Measurements from ENCODE around the gene SMCP. TPM values are rescaled to one million over a fixed set of nuclear protein-coding genes. Genes with fewer than 3 reads are reported as not detected.

Gene SMCP
- total RNA-seq, 2 experiments from 2014 or later, result not detected

DNA sequence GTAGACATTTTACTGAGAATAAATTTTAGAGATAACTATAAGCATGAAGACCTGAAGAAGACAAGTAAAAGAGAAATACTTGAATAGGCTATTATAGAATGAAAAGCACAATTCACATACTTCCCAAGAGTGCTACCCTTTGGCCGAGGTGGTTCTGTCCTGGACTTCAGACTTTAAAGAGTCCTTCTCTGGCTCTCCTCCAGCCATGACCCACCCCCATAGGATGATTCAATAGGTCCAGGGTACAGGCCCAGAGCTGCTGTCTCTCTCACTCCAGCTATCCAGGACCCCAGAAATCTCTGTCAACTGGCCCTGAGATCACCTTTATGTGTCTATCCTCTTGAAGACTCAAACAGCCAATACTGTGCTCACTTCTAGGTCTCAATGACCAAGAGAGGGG lies 1.3 kb upstream of the SMCP start:
- TF ChIP-seq, protein P1, sequence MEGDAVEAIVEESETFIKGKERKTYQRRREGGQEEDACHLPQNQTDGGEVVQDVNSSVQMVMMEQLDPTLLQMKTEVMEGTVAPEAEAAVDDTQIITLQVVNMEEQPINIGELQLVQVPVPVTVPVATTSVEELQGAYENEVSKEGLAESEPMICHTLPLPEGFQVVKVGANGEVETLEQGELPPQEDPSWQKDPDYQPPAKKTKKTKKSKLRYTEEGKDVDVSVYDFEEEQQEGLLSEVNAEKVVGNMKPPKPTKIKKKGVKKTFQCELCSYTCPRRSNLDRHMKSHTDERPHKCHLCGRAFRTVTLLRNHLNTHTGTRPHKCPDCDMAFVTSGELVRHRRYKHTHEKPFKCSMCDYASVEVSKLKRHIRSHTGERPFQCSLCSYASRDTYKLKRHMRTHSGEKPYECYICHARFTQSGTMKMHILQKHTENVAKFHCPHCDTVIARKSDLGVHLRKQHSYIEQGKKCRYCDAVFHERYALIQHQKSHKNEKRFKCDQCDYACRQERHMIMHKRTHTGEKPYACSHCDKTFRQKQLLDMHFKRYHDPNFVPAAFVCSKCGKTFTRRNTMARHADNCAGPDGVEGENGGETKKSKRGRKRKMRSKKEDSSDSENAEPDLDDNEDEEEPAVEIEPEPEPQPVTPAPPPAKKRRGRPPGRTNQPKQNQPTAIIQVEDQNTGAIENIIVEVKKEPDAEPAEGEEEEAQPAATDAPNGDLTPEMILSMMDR (IDR thresholded peaks at IDR 0.05), result no peak
- H3K27ac Mint-ChIP-seq, result no peak overlapping the region
- CTCF ChIA-PET, result no interaction called here
- intact Hi-C loops (cut with micrococcal nuclease), result loop anchor here (10.0 kb wide), 1 partner anchor 348 kb away; no protein-coding TSS in a partner anchor
- peaks cover 11% of the 10 kb centered on the region for H3K27me3 Mint-ChIP-seq
- no peaks in the 10 kb centered on the region for H3K9me3 Mint-ChIP-seq
- H3K4me3 Mint-ChIP-seq, result no peak overlapping the region
- no peak for DNase-seq
- POLR2A ChIA-PET, result no interaction called here
- no peaks in the 10 kb centered on the region for H3K4me1 Mint-ChIP-seq (ENCODE audit: low read depth)
- no peak for ATAC-seq
- H3K36me3 Mint-ChIP-seq (ENCODE audit: low read depth), result no peaks in the 10 kb centered on the region

GRCh38 chr1:152879559-152880198 lies 1.6 kb downstream of the SMCP start:
- intact Hi-C loops (cut with micrococcal nuclease), result loop anchor here (10.0 kb wide), 1 partner anchor 345 kb away; no protein-coding TSS in a partner anchor
- Mint-ChIP-seq H3K9me3 (no peaks in the 10 kb centered on the region), H3K27me3 (peaks cover 11% of the 10 kb centered on the region), H3K4me3 (no peak overlapping the region), H3K36me3 (ENCODE audit: low read depth) (no peaks in the 10 kb centered on the region), H3K4me1 (ENCODE audit: low read depth) (no peaks in the 10 kb centered on the region), H3K27ac (no peak overlapping the region)
- TF ChIP-seq, protein P1 (IDR thresholded peaks at IDR 0.05), result no peak
- ATAC-seq, result no peak
- DNase-seq, result no peak
- ChIA-PET CTCF (no interaction called here), POLR2A (no interaction called here)

DNA sequence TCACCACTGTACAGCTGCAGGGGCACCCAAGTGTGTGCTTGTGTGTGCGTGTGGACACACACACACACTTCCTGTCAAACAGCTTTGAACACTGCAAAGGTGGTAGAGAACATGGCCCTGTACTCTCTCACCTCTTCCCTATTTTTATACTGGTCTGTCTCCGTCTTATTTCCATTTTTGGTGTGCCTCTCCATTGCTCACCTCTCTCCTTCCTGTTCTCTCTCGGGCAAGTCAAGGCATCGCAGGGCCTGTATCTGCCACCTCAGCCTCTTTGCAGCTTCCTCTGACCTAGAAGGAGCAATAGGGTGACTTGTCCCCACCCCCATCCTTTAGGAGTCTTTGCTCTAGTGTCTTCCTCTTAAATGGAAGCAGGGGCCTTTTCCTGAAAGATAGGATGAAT lies 2.2 kb downstream of the SMCP start:
- H3K4me3 Mint-ChIP-seq, result no peak overlapping the region
- intact Hi-C loops (cut with micrococcal nuclease), result no loop called here
- H3K36me3 Mint-ChIP-seq (ENCODE audit: low read depth), result no peaks in the 10 kb centered on the region
- H3K27me3 Mint-ChIP-seq, result peaks cover 9% of the 10 kb centered on the region
- no peak for ATAC-seq
- H3K9me3 Mint-ChIP-seq, result no peaks in the 10 kb centered on the region
- no peak overlapping the region for H3K27ac Mint-ChIP-seq
- POLR2A ChIA-PET, result no interaction called here
- CTCF ChIA-PET, result no interaction called here
- DNase-seq, result no peak
- TF ChIP-seq, protein P1 (IDR thresholded peaks at IDR 0.05), result no peak
- no peaks in the 10 kb centered on the region for H3K4me1 Mint-ChIP-seq (ENCODE audit: low read depth)

DNA sequence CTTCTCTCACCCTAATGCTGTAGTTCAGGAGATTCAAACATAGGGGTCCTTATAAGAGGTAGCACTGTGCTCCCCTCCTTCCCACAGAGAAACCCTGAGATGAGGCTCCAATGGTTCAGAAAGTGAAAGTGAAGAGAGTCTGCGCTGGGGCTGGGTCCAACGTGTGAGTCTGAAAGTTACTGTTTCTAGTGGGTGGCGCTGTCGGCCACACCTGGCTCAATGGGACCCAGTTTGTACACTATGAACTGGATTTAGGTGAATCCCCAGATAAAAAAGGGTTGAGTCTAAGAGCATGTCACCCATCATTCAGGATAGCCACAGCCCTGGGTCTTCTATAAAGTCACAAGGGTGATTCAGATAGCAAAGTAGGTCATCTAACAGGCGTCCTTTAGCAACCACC lies 2.8 kb downstream of the SMCP start:
- Mint-ChIP-seq H3K36me3 (ENCODE audit: low read depth) (no peaks in the 10 kb centered on the region), H3K9me3 (no peaks in the 10 kb centered on the region), H3K27ac (no peak overlapping the region), H3K27me3 (peaks cover 9% of the 10 kb centered on the region), H3K4me1 (ENCODE audit: low read depth) (no peaks in the 10 kb centered on the region), H3K4me3 (no peak overlapping the region)
- POLR2A ChIA-PET, result interaction anchor here (0.6 kb wide), 1 partner anchor 365 kb away, joined by 3 read pairs; no protein-coding TSS in a partner anchor
- ATAC-seq, result no peak
- intact Hi-C loops (cut with micrococcal nuclease), result no loop called here
- CTCF ChIA-PET, result no interaction called here
- TF ChIP-seq, protein P1 (IDR thresholded peaks at IDR 0.05), result no peak
- DNase-seq, result no peak

DNA sequence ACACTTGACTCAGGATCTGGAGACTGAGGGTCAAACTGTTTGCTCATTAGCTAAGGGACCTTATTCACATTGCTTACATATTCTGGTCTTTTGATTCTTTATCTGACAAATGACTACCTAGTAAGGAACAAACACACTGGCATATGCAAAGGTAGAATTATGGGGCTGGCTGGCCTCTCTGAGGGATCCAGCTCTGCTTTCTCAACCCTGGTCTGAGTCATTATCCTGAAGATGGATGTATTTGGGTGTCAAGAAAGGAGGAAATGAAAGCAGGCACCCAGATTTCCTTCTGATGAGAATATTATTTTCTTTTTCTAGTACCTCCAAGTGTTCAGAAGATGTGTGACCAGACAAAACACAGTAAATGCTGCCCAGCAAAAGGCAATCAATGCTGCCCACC lies 6.0 kb downstream of the SMCP start:
- TF ChIP-seq, protein P1 (IDR thresholded peaks at IDR 0.05), result no peak
- POLR2A ChIA-PET, result no interaction called here
- CTCF ChIA-PET, result no interaction called here

More for the DNA sequence above, 6.0 kb downstream of the SMCP start:
- ATAC-seq (no peak), DNase-seq (no peak)
- H3K36me3 Mint-ChIP-seq (ENCODE audit: low read depth), result no peaks in the 10 kb centered on the region
- no peak overlapping the region for H3K4me3 Mint-ChIP-seq
- no peaks in the 10 kb centered on the region for H3K4me1 Mint-ChIP-seq (ENCODE audit: low read depth)
- no peak overlapping the region for H3K27ac Mint-ChIP-seq
- intact Hi-C loops (cut with micrococcal nuclease), result no loop called here
- H3K27me3 Mint-ChIP-seq, result peaks cover 7% of the 10 kb centered on the region
- H3K9me3 Mint-ChIP-seq, result no peaks in the 10 kb centered on the region

Measured in activated CD8-positive, alpha-beta T cell treated with anti-CD3 and anti-CD28 coated beads for 36 hours (primary cell).